Measurements from ENCODE around the gene TBCD. TPM values are rescaled to one million over a fixed set of nuclear protein-coding genes. Genes with fewer than 3 reads are reported as not detected.

TBCD gene
- total RNA-seq, 1 experiment from 2014 or later: 29.6 TPM

DNA sequence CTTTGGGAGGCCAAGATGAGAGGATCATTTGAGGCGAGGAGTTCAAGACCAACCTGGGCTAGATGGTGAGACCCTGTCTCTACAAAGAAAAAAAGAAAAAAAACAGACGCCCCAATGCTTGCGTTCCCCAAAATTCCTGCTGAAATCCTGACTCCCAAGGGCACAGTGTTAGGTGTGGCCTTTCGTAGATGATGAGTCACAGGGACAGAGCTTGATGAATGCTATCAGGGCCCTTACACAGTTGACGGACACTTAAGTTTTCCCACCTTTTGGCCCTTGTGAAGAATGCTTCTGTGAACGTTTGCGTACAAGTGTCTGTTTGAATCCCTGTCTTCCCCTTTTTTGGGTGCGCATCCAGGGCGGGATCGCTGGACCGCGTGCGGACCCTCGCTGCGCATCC lies 104.5 kb downstream of the TBCD start:
- CTCF ChIA-PET: no interaction called here
- Histone ChIP-seq H2AFZ (ENCODE audit: low read length) (no peak overlapping the region), H3K4me2 (ENCODE audit: low read length) (no peak overlapping the region), H3K79me2 (ENCODE audit: low read length) (peaks cover 12% of the 10 kb centered on the region; the same call in 1 of the 2 replicates), H3K9ac (ENCODE audit: low read length) (no peak overlapping the region), H3K36me3 (ENCODE audit: low read depth, low read length) (no peaks in the 10 kb centered on the region), H3K4me1 (ENCODE audit: insufficient read depth, low read length) (peaks cover 27% of the 10 kb centered on the region), H3K9me3 (ENCODE audit: low read length) (no peaks in the 10 kb centered on the region), H3K27ac (ENCODE audit: low read length) (no peak overlapping the region), H4K20me1 (ENCODE audit: low read length) (no peaks in the 10 kb centered on the region), H3F3A (ENCODE audit: low read length, unreplicated experiment) (no peaks in the 10 kb centered on the region), H3K4me3 (ENCODE audit: low read length) (no peak overlapping the region), H3K27me3 (ENCODE audit: low read length) (no peaks in the 10 kb centered on the region), H3K9me2 (replicated peaks; ENCODE audit: low read length) (no peaks in the 10 kb centered on the region)
- intact Hi-C loops (cut with micrococcal nuclease): no loop called here
- DNase-seq (peak; percentile 18), ATAC-seq (no peak)
- no TSS peak for BruUV-seq (replicated peaks)
- TF ChIP-seq EZH2phosphoT487 (IDR thresholded peaks at IDR 0.05; ENCODE audit: borderline replicate concordance, low read length): no peak
- TF ChIP-seq EZH2 (IDR thresholded peaks at IDR 0.05; ENCODE audit: low read length, unreplicated experiment): no peak
- TF ChIP-seq CTCF (conservative IDR thresholded peaks at IDR 0.05; ENCODE audit: low read depth, low read length): no peak
- POLR2A ChIA-PET (ENCODE audit: unreplicated experiment): no interaction called here

DNA sequence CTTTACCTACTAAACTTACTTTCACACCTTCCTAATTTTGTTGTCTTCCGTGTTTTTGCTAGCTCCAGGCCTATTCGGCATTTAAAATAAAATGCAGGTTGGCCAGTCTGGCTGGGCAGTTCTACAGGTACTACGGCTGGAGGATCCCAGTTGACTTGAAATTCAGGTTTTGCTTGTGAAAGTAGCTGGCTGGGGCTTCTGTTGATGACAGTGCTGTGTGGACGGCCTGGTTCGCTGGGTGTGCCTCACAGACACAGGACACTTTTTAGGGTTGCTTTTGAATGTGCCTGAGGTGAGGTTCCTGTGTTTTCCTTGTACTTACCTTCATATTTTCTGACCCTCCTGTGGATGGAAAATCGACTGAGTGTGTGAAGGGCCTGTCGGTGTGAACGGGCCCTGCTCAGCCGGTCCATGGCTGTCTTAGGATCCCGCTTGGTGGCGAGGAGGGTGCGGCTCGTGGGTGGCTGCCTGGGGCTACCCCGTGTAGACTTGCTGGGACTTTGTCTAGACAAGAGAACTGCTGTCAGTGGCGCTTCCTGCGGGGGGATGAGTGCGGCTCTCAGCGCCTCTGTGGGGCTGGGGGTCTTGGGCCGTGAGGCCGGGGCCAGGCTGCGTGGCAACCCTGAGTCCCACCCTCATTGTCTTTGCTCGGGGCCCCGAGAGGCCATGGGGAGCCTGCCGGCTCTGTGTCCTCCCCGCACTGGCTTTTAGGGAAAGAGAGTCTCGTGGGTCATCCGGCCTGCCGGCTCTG lies 106.7 kb downstream of the TBCD start:
- peak overlapping the region; percentile 34; the same call in 1 of the 2 replicates for H3K4me3 ChIP-seq (ENCODE audit: low read length)

More for the DNA sequence above, 106.7 kb downstream of the TBCD start:
- peak overlapping the region; percentile 72 for H3K4me2 ChIP-seq (ENCODE audit: low read length)
- DNase-seq (peak; percentile 88), ATAC-seq (peak; percentile 85)
- H3K9me2 ChIP-seq (replicated peaks; ENCODE audit: low read length): no peaks in the 10 kb centered on the region
- H3K79me2 ChIP-seq (ENCODE audit: low read length): peaks cover 12% of the 10 kb centered on the region; the same call in 1 of the 2 replicates
- POLR2A ChIA-PET (ENCODE audit: unreplicated experiment): no interaction called here
- no peak for TF ChIP-seq EZH2phosphoT487 (IDR thresholded peaks at IDR 0.05; ENCODE audit: borderline replicate concordance, low read length)
- TF ChIP-seq CTCF (conservative IDR thresholded peaks at IDR 0.05; ENCODE audit: low read depth, low read length): no peak
- no peak for TF ChIP-seq EZH2 (IDR thresholded peaks at IDR 0.05; ENCODE audit: low read length, unreplicated experiment)
- H3K36me3 ChIP-seq (ENCODE audit: low read depth, low read length): no peaks in the 10 kb centered on the region
- no peaks in the 10 kb centered on the region for H3K27me3 ChIP-seq (ENCODE audit: low read length)
- no peaks in the 10 kb centered on the region for H4K20me1 ChIP-seq (ENCODE audit: low read length)
- H3K9me3 ChIP-seq (ENCODE audit: low read length): no peaks in the 10 kb centered on the region
- peak overlapping the region; percentile 62 for H3K9ac ChIP-seq (ENCODE audit: low read length)
- CTCF ChIA-PET: no interaction called here
- H3K27ac ChIP-seq (ENCODE audit: low read length): peak overlapping the region; percentile 89
- TSS peak; percentile 12 for BruUV-seq (replicated peaks)
- H3F3A ChIP-seq (ENCODE audit: low read length, unreplicated experiment): no peaks in the 10 kb centered on the region
- H3K4me1 ChIP-seq (ENCODE audit: insufficient read depth, low read length): peaks cover 27% of the 10 kb centered on the region
- H2AFZ ChIP-seq (ENCODE audit: low read length): peak overlapping the region; percentile 39; the same call in 1 of the 2 replicates
- intact Hi-C loops (cut with micrococcal nuclease): no loop called here
